ENCODE measurements around the gene SMURF1. TPM values are rescaled to one million over a fixed set of nuclear protein-coding genes. Genes with fewer than 3 reads are reported as not detected.
"Not testable (repeated sequence)": the region's sequence is repeated elsewhere in the genome, so short reads cannot be mapped to it uniquely, and the experiment has no call there.

Gene SMURF1
- polyA plus RNA-seq, 1 donor from 2014 or later, result 2.7 TPM

GRCh38 chr7:99120501-99120900 is 23.4 kb downstream of the SMURF1 start:
- H3K27me3 Mint-ChIP-seq, result no peaks in the 10 kb centered on the region
- peaks cover 0 to 4% (median 0%) of the 10 kb centered on the region in 3 donors for H3K9me3 Mint-ChIP-seq
- H3K4me3 Mint-ChIP-seq, result peak overlapping the region in 1 of 4 donors; percentile 55
- H3K27ac Mint-ChIP-seq, result no peak overlapping the region
- peaks cover 32 to 42% (median 38%) of the 10 kb centered on the region in 3 donors for H3K4me1 Mint-ChIP-seq
- H3K36me3 Mint-ChIP-seq, result peaks cover 18% of the 10 kb centered on the region

DNA sequence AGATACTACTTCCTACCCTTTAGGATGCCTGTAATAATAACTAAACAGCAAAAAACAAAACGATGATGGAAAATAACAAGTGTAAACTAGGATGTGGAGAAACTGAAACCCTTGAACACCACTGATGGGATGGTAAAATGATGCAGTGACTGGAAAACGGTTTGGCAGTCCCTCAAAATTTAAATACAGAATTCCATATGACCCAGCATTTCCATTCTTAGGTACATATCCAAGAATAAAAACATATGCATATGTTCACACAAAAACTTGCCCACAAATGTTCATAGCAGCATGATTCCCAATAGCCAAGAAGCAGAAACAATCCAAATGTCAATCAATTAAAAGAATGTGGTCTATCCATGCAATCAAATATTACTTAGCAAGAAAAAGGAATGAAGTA is 25.8 kb downstream of the SMURF1 start:
- Mint-ChIP-seq H3K36me3 (peaks cover 23% of the 10 kb centered on the region), H3K27ac (peak overlapping the region in 1 of 3 donors; percentile 28), H3K4me3 (peak overlapping the region in 1 of 4 donors; percentile 30), H3K4me1 (peaks cover 19 to 42% (median 33%) of the 10 kb centered on the region in 3 donors), H3K9me3 (peaks cover 0 to 4% (median 0%) of the 10 kb centered on the region in 3 donors), H3K27me3 (no peaks in the 10 kb centered on the region)

- H3K9me3 Mint-ChIP-seq, result peaks cover 0 to 4% (median 0%) of the 10 kb centered on the region in 3 donors
- H3K36me3 Mint-ChIP-seq, result peaks cover 19% of the 10 kb centered on the region
- H3K27me3 Mint-ChIP-seq, result no peaks in the 10 kb centered on the region
- peak overlapping the region in 1 of 4 donors; percentile 61 for H3K4me3 Mint-ChIP-seq
- peak overlapping the region in 1 of 3 donors; percentile 13 for H3K27ac Mint-ChIP-seq
- peaks cover 32 to 57% (median 44%) of the 10 kb centered on the region in 3 donors for H3K4me1 Mint-ChIP-seq
Observed at GRCh38 chr7:99116144-99116543, 27.8 kb downstream of the SMURF1 start.

GRCh38 chr7:99115379-99115778 is 28.5 kb downstream of the SMURF1 start:
- Mint-ChIP-seq H3K27ac (no peak overlapping the region), H3K9me3 (peaks cover 0 to 4% (median 0%) of the 10 kb centered on the region in 3 donors), H3K4me1 (peaks cover 29 to 56% (median 41%) of the 10 kb centered on the region in 3 donors), H3K4me3 (no peak overlapping the region), H3K36me3 (peaks cover 18% of the 10 kb centered on the region), H3K27me3 (no peaks in the 10 kb centered on the region)

DNA sequence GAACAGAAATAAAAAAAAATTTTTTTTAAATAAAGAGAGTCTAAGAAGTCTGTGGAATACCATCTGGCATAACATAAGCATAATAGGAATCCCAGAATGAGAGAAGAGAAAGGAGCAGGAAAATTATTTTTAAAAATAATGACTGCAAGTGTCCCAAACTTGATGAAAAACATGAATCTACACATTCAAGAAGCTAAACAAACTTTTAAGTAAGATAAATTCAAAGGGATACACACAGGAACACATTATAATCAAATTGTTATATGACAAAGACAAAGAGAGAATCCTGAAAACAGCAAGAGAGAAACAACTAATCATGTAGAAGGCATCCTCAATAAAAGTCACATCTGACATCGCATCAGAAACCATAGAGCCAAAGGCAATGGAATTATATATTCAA is 30.9 kb downstream of the SMURF1 start:
- H3K27ac Mint-ChIP-seq, result no peak overlapping the region
- H3K36me3 Mint-ChIP-seq, result peaks cover 13% of the 10 kb centered on the region
- no peaks in the 10 kb centered on the region for H3K9me3 Mint-ChIP-seq
- no peaks in the 10 kb centered on the region for H3K27me3 Mint-ChIP-seq
- H3K4me1 Mint-ChIP-seq, result peaks cover 32 to 52% (median 35%) of the 10 kb centered on the region in 3 donors
- H3K4me3 Mint-ChIP-seq, result no peak overlapping the region

DNA sequence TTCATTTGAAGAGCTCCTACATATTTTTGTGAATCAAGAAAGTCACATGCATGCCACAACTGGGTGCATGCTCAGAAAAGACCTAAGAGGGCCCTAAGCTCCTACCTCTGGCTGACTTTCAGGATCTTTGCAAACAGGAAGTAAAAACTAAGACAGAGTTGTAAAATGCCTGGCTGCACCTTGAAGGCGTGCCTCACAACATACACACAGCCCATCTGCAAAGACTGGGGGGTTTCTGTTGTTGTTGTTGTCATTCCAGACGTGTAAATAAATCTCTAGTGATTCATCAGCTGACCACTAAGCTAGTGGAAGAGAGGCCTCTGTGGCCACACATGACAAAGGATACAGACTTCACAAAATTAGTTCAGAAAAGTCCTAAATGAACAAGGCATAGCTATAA is 31.8 kb downstream of the SMURF1 start:
- H3K4me3 Mint-ChIP-seq, result peak overlapping the region in 2 of 4 donors; percentile 6 to 79
- no peaks in the 10 kb centered on the region for H3K9me3 Mint-ChIP-seq
- H3K36me3 Mint-ChIP-seq, result peaks cover 13% of the 10 kb centered on the region
- H3K4me1 Mint-ChIP-seq, result peaks cover 35 to 55% (median 37%) of the 10 kb centered on the region in 3 donors
- H3K27ac Mint-ChIP-seq, result peak overlapping the region in 2 of 3 donors; percentile 74 to 75
- no peaks in the 10 kb centered on the region for H3K27me3 Mint-ChIP-seq

DNA sequence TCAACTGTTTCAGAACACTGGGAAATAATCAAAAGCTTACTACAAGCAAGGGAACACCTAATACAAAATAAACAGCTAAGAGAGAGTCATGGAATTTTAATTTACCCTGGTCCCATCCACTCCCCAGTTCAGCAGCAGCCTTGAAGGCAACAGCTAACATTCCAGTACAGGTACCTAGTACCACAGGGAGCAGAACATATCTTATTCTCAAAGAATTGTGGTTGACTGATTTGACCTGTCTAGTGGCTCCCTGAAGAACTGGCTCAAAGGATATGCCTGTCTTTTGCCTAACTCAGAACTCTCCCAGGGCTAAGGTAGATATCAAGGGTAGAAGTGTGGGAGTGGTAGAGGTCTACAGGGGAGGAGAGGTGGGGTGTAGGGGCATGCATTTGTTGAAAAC is 32.3 kb downstream of the SMURF1 start:
- Mint-ChIP-seq H3K27me3 (no peaks in the 10 kb centered on the region), H3K9me3 (no peaks in the 10 kb centered on the region), H3K27ac (peak overlapping the region in 1 of 3 donors; percentile 74), H3K4me1 (peaks cover 35 to 55% (median 37%) of the 10 kb centered on the region in 3 donors), H3K4me3 (peak overlapping the region in 1 of 4 donors; percentile 6), H3K36me3 (peaks cover 13% of the 10 kb centered on the region)

- no peaks in the 10 kb centered on the region for H3K27me3 Mint-ChIP-seq
- peak overlapping the region in 2 of 4 donors; percentile 15 to 68 for H3K4me3 Mint-ChIP-seq
- H3K4me1 Mint-ChIP-seq, result peaks cover 33 to 55% (median 43%) of the 10 kb centered on the region in 3 donors
- peaks cover 4% of the 10 kb centered on the region for H3K36me3 Mint-ChIP-seq
- H3K9me3 Mint-ChIP-seq, result no peaks in the 10 kb centered on the region
- no peak overlapping the region for H3K27ac Mint-ChIP-seq
Observed at GRCh38 chr7:99109108-99110051, 34.5 kb downstream of the SMURF1 start.

- Mint-ChIP-seq H3K36me3 (peaks cover 5% of the 10 kb centered on the region), H3K27ac (no peak overlapping the region), H3K27me3 (no peaks in the 10 kb centered on the region), H3K4me1 (peaks cover 40 to 56% (median 48%) of the 10 kb centered on the region in 3 donors), H3K9me3 (no peaks in the 10 kb centered on the region), H3K4me3 (peak overlapping the region in 1 of 4 donors; percentile 63)
Observed at GRCh38 chr7:99108613-99109012, 35.3 kb downstream of the SMURF1 start.

DNA sequence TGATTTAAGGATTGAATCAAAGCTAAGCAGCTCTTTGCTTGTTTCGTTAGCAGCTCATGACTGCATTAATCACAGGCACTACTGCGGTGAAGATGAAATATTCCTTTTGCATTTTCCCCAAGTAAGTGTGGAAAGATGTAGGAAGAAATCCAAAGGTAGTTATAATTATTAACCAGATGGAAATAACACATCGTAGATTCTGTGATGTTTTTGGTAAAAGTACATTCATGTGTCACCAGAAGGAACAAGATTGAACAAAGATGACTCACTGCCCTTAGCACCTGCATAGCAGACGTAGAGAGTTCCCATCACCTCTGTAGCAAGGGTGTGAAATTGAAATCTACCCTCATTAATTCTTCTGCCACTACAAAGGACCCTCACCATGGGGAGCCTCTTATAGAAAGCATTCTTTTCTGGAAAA is 37.1 kb downstream of the SMURF1 start:
- no peak overlapping the region for H3K4me3 Mint-ChIP-seq
- H3K27ac Mint-ChIP-seq, result no peak overlapping the region
- peaks cover 40 to 56% (median 46%) of the 10 kb centered on the region in 3 donors for H3K4me1 Mint-ChIP-seq
- peaks cover 4% of the 10 kb centered on the region for H3K36me3 Mint-ChIP-seq
- no peaks in the 10 kb centered on the region for H3K9me3 Mint-ChIP-seq
- H3K27me3 Mint-ChIP-seq, result no peaks in the 10 kb centered on the region

GRCh38 chr7:99106411-99106810 is 37.5 kb downstream of the SMURF1 start:
- Mint-ChIP-seq H3K36me3 (peaks cover 3% of the 10 kb centered on the region), H3K27me3 (no peaks in the 10 kb centered on the region), H3K9me3 (no peaks in the 10 kb centered on the region), H3K4me1 (peaks cover 37 to 52% (median 42%) of the 10 kb centered on the region in 3 donors), H3K4me3 (no peak overlapping the region), H3K27ac (no peak overlapping the region)

- peaks cover 0 to under 1% (median 0%) of the 10 kb centered on the region in 3 donors for H3K9me3 Mint-ChIP-seq
- H3K27ac Mint-ChIP-seq, result no peak overlapping the region
- peaks cover 38 to 49% (median 41%) of the 10 kb centered on the region in 3 donors for H3K4me1 Mint-ChIP-seq
- no peaks in the 10 kb centered on the region for H3K27me3 Mint-ChIP-seq
- H3K36me3 Mint-ChIP-seq, result peaks cover 5% of the 10 kb centered on the region
- H3K4me3 Mint-ChIP-seq, result no peak overlapping the region
Observed at GRCh38 chr7:99105756-99106155, 38.2 kb downstream of the SMURF1 start.

DNA sequence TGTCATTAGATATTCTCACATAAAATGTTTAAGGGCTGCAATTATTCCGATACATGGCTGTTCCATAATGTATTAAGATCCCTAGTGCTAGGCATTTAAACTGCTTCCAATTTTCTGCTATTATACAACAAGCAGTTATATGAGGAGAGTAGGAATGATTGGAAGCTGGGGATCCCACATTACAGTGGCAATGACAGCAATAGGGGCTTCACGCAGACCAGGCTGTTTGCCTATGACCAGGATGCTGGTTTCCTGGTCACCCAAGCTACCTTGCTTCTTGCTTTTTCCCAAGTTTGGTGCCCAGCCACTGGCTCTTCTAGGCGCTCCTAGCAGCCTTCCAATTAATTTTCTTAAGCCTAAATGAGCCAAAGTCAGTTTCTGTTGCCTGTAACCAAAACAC is 39.3 kb downstream of the SMURF1 start:
- H3K36me3 Mint-ChIP-seq, result peaks cover 7% of the 10 kb centered on the region
- peaks cover 36 to 41% (median 37%) of the 10 kb centered on the region in 3 donors for H3K4me1 Mint-ChIP-seq
- peak overlapping the region in 1 of 4 donors; percentile 2 for H3K4me3 Mint-ChIP-seq
- H3K27me3 Mint-ChIP-seq, result no peaks in the 10 kb centered on the region
- peak overlapping the region in 1 of 3 donors; percentile 60 for H3K27ac Mint-ChIP-seq
- peaks cover 0 to 4% (median 2%) of the 10 kb centered on the region in 3 donors for H3K9me3 Mint-ChIP-seq

GRCh38 chr7:99103836-99104235 is 40.1 kb downstream of the SMURF1 start:
- not testable (repeated sequence) for H3K9me3 Mint-ChIP-seq, H3K27me3 Mint-ChIP-seq
- Mint-ChIP-seq H3K36me3 (peaks cover 12% of the 10 kb centered on the region), H3K4me1 (peaks cover 31 to 38% (median 33%) of the 10 kb centered on the region in 3 donors), H3K27ac (peak overlapping the region in 1 of 3 donors; percentile 60), H3K4me3 (peak overlapping the region in 1 of 4 donors; percentile 71)
